Measurements from ENCODE around the gene OR5B17.

DNA sequence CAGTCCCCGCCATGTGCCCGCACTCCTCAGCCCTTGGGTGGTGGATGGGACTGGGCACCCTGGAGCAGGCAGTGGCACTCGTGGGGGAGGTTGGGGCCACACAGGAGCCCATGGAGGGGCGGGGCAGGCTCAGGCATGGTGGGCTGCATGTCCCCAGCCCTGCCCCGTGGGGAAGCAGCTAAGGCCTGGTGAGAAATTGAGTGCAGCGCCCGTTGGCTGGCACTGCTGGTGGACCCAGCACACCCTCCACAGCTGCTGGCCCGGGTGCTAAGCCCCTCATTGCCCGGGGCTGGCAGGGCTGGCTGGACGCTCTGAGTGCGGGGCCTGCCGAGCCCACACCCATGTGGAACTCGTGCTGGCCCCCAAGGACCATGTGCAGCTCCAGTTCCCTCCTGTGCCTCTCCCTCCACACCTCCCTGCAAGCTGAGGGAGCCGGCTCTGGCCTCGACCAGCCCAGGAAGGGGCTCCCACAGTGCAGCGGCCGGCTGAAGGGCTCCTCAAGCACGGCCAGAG is 31.7 kb upstream of the OR5B17 start:
- TF ChIP-seq, protein P1, sequence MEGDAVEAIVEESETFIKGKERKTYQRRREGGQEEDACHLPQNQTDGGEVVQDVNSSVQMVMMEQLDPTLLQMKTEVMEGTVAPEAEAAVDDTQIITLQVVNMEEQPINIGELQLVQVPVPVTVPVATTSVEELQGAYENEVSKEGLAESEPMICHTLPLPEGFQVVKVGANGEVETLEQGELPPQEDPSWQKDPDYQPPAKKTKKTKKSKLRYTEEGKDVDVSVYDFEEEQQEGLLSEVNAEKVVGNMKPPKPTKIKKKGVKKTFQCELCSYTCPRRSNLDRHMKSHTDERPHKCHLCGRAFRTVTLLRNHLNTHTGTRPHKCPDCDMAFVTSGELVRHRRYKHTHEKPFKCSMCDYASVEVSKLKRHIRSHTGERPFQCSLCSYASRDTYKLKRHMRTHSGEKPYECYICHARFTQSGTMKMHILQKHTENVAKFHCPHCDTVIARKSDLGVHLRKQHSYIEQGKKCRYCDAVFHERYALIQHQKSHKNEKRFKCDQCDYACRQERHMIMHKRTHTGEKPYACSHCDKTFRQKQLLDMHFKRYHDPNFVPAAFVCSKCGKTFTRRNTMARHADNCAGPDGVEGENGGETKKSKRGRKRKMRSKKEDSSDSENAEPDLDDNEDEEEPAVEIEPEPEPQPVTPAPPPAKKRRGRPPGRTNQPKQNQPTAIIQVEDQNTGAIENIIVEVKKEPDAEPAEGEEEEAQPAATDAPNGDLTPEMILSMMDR (conservative IDR thresholded peaks at IDR 0.05; ENCODE audit: low read length): no peak
- TF ChIP-seq EZH2phosphoT487 (IDR thresholded peaks at IDR 0.05; ENCODE audit: borderline replicate concordance): no peak

Data from Loucy (cell line).